Measurements from ENCODE around the gene AK8.

DNA sequence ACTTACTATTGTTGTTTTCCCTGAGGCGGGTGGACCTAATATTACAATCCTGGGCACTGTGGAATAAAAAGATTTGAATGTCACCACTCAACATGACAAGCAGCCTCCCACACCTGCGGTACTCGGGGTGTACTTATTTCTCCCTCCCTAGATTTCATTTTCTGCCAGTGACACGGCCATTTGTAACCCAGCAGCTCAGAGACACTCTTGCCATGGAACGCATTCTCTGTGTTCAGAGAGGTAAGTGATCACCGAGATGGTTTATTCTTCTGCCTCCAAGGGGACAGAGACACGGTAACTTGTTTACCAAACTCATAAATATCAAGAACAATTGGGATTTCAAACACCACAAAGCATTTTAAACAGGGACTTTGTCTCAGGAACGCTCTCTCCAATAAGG, 11.2 kb downstream of the AK8 start:
- TF ChIP-seq POLR2A (IDR thresholded peaks at IDR 0.05) (no peak), CTCF (IDR thresholded peaks at IDR 0.05) (no peak)
